Measurements from ENCODE around the gene MSANTD1. TPM values are rescaled to one million over a fixed set of nuclear protein-coding genes. Genes with fewer than 3 reads are reported as not detected.

Gene MSANTD1
- total RNA-seq, 1 donor from 2014 or later = 1.9 TPM

- no peaks in the 10 kb centered on the region for H3K9me3 ChIP-seq
- no peak for ATAC-seq
- peaks cover 16% of the 10 kb centered on the region for H3K4me1 ChIP-seq
- peak; percentile 37 for DNase-seq
- no peak overlapping the region for H3K27ac ChIP-seq
- peaks cover 94% of the 10 kb centered on the region for H3K36me3 ChIP-seq
- no peaks in the 10 kb centered on the region for H3K27me3 ChIP-seq (ENCODE audit: low read depth)
- TF ChIP-seq, protein P1, sequence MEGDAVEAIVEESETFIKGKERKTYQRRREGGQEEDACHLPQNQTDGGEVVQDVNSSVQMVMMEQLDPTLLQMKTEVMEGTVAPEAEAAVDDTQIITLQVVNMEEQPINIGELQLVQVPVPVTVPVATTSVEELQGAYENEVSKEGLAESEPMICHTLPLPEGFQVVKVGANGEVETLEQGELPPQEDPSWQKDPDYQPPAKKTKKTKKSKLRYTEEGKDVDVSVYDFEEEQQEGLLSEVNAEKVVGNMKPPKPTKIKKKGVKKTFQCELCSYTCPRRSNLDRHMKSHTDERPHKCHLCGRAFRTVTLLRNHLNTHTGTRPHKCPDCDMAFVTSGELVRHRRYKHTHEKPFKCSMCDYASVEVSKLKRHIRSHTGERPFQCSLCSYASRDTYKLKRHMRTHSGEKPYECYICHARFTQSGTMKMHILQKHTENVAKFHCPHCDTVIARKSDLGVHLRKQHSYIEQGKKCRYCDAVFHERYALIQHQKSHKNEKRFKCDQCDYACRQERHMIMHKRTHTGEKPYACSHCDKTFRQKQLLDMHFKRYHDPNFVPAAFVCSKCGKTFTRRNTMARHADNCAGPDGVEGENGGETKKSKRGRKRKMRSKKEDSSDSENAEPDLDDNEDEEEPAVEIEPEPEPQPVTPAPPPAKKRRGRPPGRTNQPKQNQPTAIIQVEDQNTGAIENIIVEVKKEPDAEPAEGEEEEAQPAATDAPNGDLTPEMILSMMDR (IDR thresholded peaks at IDR 0.05) = no peak
- H3K4me3 ChIP-seq = no peak overlapping the region
- intact Hi-C loops (cut with DNase I) = no loop called here
These were observed 25.6 kb upstream of the MSANTD1 start for GRCh38 chr4:3223346-3223745.

DNA sequence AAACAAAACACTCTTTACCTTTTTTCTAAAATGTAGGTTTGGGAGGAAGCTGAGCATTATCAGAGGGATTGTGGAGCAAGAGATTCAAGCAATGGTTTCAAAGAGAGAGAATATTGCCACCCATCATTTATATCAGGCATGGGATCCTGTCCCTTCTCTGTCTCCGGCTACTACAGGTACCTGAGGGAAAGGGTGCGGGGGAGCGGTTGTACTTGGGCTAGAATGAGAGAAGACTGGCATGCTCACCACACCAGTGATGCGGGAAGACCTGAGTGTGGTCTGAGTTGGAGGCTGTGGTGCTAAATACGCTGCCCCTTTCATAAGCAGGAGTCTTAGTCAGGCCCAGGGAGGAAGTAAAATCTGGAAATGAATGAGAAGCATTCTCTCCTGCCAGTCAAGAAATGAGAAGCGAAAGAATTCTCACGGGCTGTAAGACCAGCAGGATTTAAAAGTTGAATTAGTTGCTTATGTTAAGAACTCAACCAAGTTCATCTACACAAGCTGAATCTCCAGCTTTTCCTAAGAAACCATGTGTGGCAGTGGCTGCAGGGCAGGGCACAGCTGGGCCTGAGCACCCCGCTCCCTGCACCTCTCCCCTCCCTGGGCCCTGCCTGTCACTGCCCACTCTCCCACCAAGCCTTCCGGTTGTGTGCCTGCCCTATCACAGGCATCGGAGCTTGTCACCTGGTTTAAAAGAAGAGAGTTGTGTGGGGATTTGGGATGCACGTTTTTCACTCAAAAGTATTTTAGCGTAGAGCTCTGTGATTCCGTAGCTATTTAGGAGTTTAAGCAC lies 24.8 kb upstream of the MSANTD1 start:
- intact Hi-C loops (cut with DNase I) = no loop called here
- peak; percentile 28 for DNase-seq
- no peak overlapping the region for H3K27ac ChIP-seq

GRCh38 chr4:3225071-3225850 lies 23.7 kb upstream of the MSANTD1 start:
- DNase-seq (peak; percentile 47), ATAC-seq (no peak)
- H3K36me3 ChIP-seq = peaks cover 94% of the 10 kb centered on the region
- TF ChIP-seq, protein P1 (IDR thresholded peaks at IDR 0.05) = no peak
- no peaks in the 10 kb centered on the region for H3K27me3 ChIP-seq (ENCODE audit: low read depth)
- H3K4me1 ChIP-seq = peaks cover 16% of the 10 kb centered on the region
- no peak overlapping the region for H3K27ac ChIP-seq
- no peaks in the 10 kb centered on the region for H3K9me3 ChIP-seq
- H3K4me3 ChIP-seq = no peak overlapping the region
- intact Hi-C loops (cut with DNase I) = no loop called here

More for the DNA sequence above, 24.8 kb upstream of the MSANTD1 start:
- ATAC-seq = no peak
- no peak overlapping the region for H3K4me3 ChIP-seq
- no peaks in the 10 kb centered on the region for H3K27me3 ChIP-seq (ENCODE audit: low read depth)
- H3K9me3 ChIP-seq = no peaks in the 10 kb centered on the region
- H3K36me3 ChIP-seq = peaks cover 94% of the 10 kb centered on the region
- H3K4me1 ChIP-seq = peaks cover 16% of the 10 kb centered on the region
- TF ChIP-seq, protein P1 (IDR thresholded peaks at IDR 0.05) = no peak

DNA sequence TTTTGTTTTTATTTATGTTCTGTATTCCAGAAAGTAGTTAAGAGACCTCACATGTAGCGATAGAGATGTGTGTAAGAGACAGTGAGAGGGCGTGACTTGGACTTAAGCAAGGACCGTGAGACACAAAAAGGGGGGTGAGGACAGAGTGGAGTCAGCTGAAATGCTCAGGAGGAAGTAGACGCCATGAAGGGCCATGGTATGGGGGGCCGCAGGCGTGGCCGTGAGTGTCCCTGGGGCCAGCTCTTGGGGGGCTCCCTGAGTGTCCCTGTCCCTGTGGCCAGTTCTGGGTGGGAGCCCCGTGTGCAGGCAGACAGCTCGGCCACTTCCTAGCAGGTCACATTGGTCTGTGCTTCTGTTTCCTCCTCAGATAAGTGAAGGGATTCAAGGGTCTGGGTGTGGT lies 23.0 kb upstream of the MSANTD1 start:
- DNase-seq (peak; percentile 65), ATAC-seq (peak; percentile 79 to 84)
- Histone ChIP-seq H3K4me1 (peaks cover 16% of the 10 kb centered on the region), H3K27ac (peak overlapping the region; percentile 81), H3K36me3 (peaks cover 94% of the 10 kb centered on the region), H3K27me3 (ENCODE audit: low read depth) (no peaks in the 10 kb centered on the region), H3K4me3 (no peak overlapping the region), H3K9me3 (no peaks in the 10 kb centered on the region)
- TF ChIP-seq, protein P1 (IDR thresholded peaks at IDR 0.05) = no peak
- intact Hi-C loops (cut with DNase I) = no loop called here

DNA sequence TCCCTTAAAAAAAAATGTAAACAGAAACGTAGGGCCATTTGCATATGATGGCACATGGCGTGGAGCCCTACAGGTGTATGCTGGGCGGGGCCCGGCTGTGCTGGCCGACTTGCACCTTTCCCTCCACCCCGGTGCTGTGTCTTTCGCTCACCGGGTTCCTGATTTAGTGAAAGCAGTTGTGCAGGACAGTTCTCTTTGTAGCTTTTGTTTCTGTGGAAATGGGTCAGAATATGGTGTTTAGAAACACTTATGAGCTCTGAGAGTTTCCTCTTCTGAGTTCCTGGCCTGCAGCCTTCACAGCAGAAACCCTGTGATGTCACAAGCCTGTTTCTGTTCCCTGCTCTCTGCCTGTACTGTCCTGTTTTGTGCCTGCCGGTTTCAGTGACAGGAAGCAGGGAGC lies 22.5 kb upstream of the MSANTD1 start:
- peak; percentile 78 to 82 for ATAC-seq
- H3K4me3 ChIP-seq = no peak overlapping the region
- H3K9me3 ChIP-seq = no peaks in the 10 kb centered on the region
- TF ChIP-seq, protein P1 (IDR thresholded peaks at IDR 0.05) = no peak
- peaks cover 16% of the 10 kb centered on the region for H3K4me1 ChIP-seq
- intact Hi-C loops (cut with DNase I) = no loop called here
- H3K27ac ChIP-seq = peak overlapping the region; percentile 81
- peaks cover 94% of the 10 kb centered on the region for H3K36me3 ChIP-seq
- H3K27me3 ChIP-seq (ENCODE audit: low read depth) = no peaks in the 10 kb centered on the region
- DNase-seq = peak; percentile 60
